ENCODE data around the gene WDFY3.

DNA sequence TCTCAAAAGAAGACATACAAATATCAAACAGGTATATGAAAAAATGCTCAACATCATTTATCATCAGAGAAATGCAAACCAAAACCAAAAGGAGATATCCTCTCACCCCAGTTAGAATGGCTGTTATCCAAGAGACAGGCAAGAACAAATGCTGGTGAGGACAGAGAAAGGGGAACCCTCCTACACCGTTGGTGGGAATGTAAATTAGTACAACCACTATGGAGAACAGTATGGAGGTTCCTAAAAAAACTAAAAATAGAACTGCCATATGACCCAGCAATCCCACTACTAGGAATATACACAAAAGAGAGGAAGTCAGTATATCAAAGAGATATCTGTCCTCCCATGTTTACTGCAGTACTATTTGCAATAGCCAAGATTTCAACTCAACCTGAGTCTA is 300.1 kb downstream of the WDFY3 start:
- TF ChIP-seq TOPORS (CRISPR knock-in tag; IDR thresholded peaks at IDR 0.05) (no peak), KLF16 (CRISPR knock-in tag; IDR thresholded peaks at IDR 0.05) (no peak)
- TF ChIP-seq, protein P1, sequence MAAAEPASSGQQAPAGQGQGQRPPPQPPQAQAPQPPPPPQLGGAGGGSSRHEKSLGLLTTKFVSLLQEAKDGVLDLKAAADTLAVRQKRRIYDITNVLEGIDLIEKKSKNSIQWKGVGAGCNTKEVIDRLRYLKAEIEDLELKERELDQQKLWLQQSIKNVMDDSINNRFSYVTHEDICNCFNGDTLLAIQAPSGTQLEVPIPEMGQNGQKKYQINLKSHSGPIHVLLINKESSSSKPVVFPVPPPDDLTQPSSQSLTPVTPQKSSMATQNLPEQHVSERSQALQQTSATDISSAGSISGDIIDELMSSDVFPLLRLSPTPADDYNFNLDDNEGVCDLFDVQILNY (CRISPR knock-in tag; conservative IDR thresholded peaks at IDR 0.05): no peak
